ENCODE results near the gene LLGL2. TPM values are rescaled to one million over a fixed set of nuclear protein-coding genes. Genes with fewer than 3 reads are reported as not detected.

LLGL2 gene
- total and polyA plus RNA-seq, 2 donors: 5.3 to 36.6 TPM

DNA sequence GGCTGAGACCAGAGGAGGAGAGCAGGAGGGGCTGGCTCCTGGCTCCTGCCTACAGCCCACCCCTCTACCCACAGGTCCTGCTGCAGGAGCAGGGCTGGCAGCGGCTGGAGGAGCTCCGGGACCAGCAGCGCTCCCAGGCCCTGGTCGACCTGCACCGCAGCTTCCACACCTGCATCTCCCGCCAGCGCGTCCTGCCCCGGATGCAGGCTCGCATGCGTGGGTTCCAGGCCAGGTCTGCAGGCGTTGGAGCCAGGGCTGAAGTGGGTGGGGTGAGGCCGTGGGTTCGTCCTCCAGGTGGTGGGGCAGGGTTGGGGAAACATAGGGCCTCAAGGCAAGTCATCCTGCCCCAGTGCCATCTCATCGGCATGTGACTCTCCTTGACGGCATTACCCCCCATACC, 80.3 kb downstream of the LLGL2 start:
- Histone ChIP-seq H3K27ac (ENCODE audit: low read depth in 1 of 2, low read length in 1 of 2) (no peak overlapping the region), H3K9me3 (ENCODE audit: control insufficient read depth in 2 of 2, insufficient read depth in 1 of 2, low read length in 1 of 2) (no peaks in the 10 kb centered on the region), H3K4me3 (ENCODE audit: low read length in 2 of 2) (no peak overlapping the region), H3K36me3 (ENCODE audit: control insufficient read depth in 2 of 2, insufficient read depth in 2 of 2, low read length in 1 of 2) (peaks cover 0 to 8% of the 10 kb centered on the region in 2 donors), H3K27me3 (ENCODE audit: control insufficient read depth in 2 of 2, insufficient read depth in 1 of 2, low read length in 1 of 2) (no peaks in the 10 kb centered on the region), H3K4me1 (ENCODE audit: control insufficient read depth in 2 of 2, insufficient read depth in 2 of 2, low read length in 2 of 2) (no peaks in the 10 kb centered on the region)
- 90% methylated on average over 16 of the region's 16 CpGs for WGBS
- no peak for DNase-seq (ENCODE audit: low read depth in 6 of 9, low spot score in 9 of 9)

DNA sequence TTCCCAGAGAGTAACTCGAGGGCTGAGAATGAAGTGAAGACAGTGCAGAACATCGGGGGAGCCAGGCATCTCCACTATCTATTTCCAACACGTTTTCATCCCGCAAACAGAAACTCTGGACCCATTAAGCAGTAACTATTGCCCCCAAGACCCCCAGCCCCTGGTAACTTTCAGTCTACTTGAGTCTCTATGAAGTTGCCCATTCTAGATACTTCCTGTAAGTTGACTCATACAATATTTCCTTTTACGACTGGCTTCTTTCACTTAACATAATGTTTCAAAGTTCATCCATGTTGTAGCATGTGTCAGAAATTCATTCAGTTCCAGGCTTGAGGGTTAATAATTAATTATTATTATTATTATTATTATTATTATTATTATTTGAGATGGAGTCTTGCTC, 81.6 kb downstream of the LLGL2 start:
- 97% methylated on average over 5 of the region's 5 CpGs for WGBS
- no peaks in the 10 kb centered on the region for H3K9me3 ChIP-seq (ENCODE audit: control insufficient read depth in 2 of 2, insufficient read depth in 1 of 2, low read length in 1 of 2)
- peaks cover 3 to 14% of the 10 kb centered on the region in 2 donors for H3K36me3 ChIP-seq (ENCODE audit: control insufficient read depth in 2 of 2, insufficient read depth in 2 of 2, low read length in 1 of 2)
- no peak overlapping the region for H3K27ac ChIP-seq (ENCODE audit: low read depth in 1 of 2, low read length in 1 of 2)
- no peaks in the 10 kb centered on the region for H3K27me3 ChIP-seq (ENCODE audit: control insufficient read depth in 2 of 2, insufficient read depth in 1 of 2, low read length in 1 of 2)
- DNase-seq (ENCODE audit: low read depth in 6 of 9, low spot score in 9 of 9): no peak
- H3K4me3 ChIP-seq (ENCODE audit: low read length in 2 of 2): no peak overlapping the region
- H3K4me1 ChIP-seq (ENCODE audit: control insufficient read depth in 2 of 2, insufficient read depth in 2 of 2, low read length in 2 of 2): no peaks in the 10 kb centered on the region

DNA sequence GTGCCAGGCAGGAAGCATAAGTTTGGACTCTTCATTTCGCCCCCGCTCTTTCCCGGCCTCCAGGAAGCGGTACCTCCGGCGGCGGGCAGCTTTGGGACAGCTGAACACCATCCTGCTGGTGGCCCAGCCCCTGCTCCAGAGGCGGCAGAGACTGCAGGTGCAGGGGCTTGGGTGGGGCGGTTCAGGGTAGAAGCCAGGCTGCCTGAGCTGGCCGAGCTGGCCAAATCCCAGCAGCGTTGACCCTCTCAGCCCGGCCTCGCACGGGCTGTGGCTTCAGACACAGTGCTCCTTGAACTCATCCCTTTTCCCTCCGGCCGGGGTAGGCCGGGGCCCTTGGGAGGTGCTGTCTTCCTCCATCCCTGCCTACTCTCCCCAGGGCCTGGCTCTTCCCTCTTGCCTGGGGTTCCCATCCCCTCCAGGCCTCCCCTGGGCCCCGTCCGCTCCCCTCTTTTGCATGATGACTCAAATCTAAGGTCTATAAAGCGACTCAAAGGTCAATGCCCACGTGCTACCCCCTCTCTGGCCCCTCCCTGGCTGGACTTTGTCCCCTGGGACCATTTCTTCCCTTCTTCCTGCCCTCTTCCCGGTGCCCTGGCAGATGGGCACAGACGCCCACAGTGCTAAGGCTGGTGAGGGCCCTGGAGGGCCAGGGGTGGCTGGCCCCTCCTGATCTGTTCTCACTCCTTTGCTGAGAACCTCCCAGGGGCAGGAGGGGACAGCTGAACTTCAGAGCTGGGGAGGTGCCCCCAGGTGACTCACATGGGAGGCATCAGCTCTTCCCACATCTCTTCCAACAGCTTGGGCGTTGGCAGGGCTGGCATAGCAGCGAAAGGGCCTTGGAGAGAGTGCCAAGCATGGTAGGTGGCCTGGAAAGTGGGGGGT, 84.8 kb downstream of the LLGL2 start:
- H3K36me3 ChIP-seq (ENCODE audit: control insufficient read depth in 2 of 2, insufficient read depth in 2 of 2, low read length in 1 of 2): peaks cover 16 to 42% of the 10 kb centered on the region in 2 donors

GRCh38 chr17:75611851-75612429, 86.4 kb downstream of the LLGL2 start:
- Histone ChIP-seq H3K4me1 (ENCODE audit: control insufficient read depth in 2 of 2, insufficient read depth in 2 of 2, low read length in 2 of 2) (no peaks in the 10 kb centered on the region), H3K9me3 (ENCODE audit: control insufficient read depth in 2 of 2, insufficient read depth in 1 of 2, low read length in 1 of 2) (no peaks in the 10 kb centered on the region), H3K4me3 (ENCODE audit: low read length in 2 of 2) (no peak overlapping the region), H3K27me3 (ENCODE audit: control insufficient read depth in 2 of 2, insufficient read depth in 1 of 2, low read length in 1 of 2) (no peaks in the 10 kb centered on the region), H3K36me3 (ENCODE audit: control insufficient read depth in 2 of 2, insufficient read depth in 2 of 2, low read length in 1 of 2) (peaks cover 26 to 58% of the 10 kb centered on the region in 2 donors), H3K27ac (ENCODE audit: low read depth in 1 of 2, low read length in 1 of 2) (no peak overlapping the region)
- WGBS: 98% methylated on average over 20 of the region's 20 CpGs
- DNase-seq (ENCODE audit: low read depth in 6 of 9, low spot score in 9 of 9): no peak

More for the DNA sequence above, 84.8 kb downstream of the LLGL2 start:
- Histone ChIP-seq H3K4me3 (ENCODE audit: low read length in 2 of 2) (no peak overlapping the region), H3K27me3 (ENCODE audit: control insufficient read depth in 2 of 2, insufficient read depth in 1 of 2, low read length in 1 of 2) (no peaks in the 10 kb centered on the region), H3K9me3 (ENCODE audit: control insufficient read depth in 2 of 2, insufficient read depth in 1 of 2, low read length in 1 of 2) (no peaks in the 10 kb centered on the region), H3K27ac (ENCODE audit: low read depth in 1 of 2, low read length in 1 of 2) (no peak overlapping the region), H3K4me1 (ENCODE audit: control insufficient read depth in 2 of 2, insufficient read depth in 2 of 2, low read length in 2 of 2) (no peaks in the 10 kb centered on the region)
- no peak for DNase-seq (ENCODE audit: low read depth in 6 of 9, low spot score in 9 of 9)
- WGBS: 97% methylated on average over 25 of the region's 25 CpGs

DNA sequence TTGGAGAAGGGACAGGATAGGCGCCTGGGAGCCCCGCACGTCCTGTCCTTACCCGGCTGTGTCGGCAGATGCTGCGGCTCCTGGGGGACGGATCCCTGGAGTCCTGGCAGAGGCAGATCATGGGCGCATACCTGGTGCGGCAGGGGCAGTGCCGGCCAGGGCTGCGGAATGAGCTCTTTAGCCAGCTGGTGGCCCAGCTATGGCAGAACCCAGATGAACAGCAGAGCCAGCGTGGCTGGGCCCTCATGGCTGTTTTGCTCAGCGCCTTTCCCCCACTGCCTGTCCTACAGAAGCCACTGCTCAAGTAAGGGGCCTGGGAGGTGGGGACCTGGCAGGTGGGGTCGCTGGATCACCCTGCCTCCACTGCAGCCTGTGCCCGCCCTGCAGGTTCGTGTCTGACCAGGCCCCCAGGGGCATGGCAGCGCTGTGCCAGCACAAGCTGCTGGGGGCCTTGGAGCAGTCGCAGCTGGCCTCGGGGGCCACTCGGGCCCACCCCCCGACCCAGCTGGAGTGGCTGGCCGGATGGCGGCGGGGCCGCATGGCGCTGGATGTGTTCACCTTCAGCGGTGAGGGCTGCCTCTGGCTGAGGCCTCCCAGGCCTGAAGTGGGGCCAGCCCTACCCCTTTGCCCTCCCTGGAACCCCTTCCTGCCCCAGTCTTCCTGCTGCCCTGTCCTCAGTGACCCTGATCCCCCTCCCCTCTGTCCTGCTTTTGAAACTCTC, 87.6 kb downstream of the LLGL2 start:
- WGBS: 94% methylated on average over 27 of the region's 27 CpGs
- Histone ChIP-seq H3K27me3 (ENCODE audit: control insufficient read depth in 2 of 2, insufficient read depth in 1 of 2, low read length in 1 of 2) (no peaks in the 10 kb centered on the region), H3K36me3 (ENCODE audit: control insufficient read depth in 2 of 2, insufficient read depth in 2 of 2, low read length in 1 of 2) (peaks cover 36 to 70% of the 10 kb centered on the region in 2 donors), H3K27ac (ENCODE audit: low read depth in 1 of 2, low read length in 1 of 2) (no peak overlapping the region), H3K4me3 (ENCODE audit: low read length in 2 of 2) (no peak overlapping the region), H3K4me1 (ENCODE audit: control insufficient read depth in 2 of 2, insufficient read depth in 2 of 2, low read length in 2 of 2) (no peaks in the 10 kb centered on the region), H3K9me3 (ENCODE audit: control insufficient read depth in 2 of 2, insufficient read depth in 1 of 2, low read length in 1 of 2) (no peaks in the 10 kb centered on the region)
- DNase-seq (ENCODE audit: low read depth in 6 of 9, low spot score in 9 of 9): no peak

- Histone ChIP-seq H3K36me3 (ENCODE audit: control insufficient read depth in 2 of 2, insufficient read depth in 2 of 2, low read length in 1 of 2) (peaks cover 39 to 74% of the 10 kb centered on the region in 2 donors), H3K27me3 (ENCODE audit: control insufficient read depth in 2 of 2, insufficient read depth in 1 of 2, low read length in 1 of 2) (no peaks in the 10 kb centered on the region), H3K9me3 (ENCODE audit: control insufficient read depth in 2 of 2, insufficient read depth in 1 of 2, low read length in 1 of 2) (no peaks in the 10 kb centered on the region), H3K27ac (ENCODE audit: low read depth in 1 of 2, low read length in 1 of 2) (no peak overlapping the region), H3K4me1 (ENCODE audit: control insufficient read depth in 2 of 2, insufficient read depth in 2 of 2, low read length in 2 of 2) (no peaks in the 10 kb centered on the region), H3K4me3 (ENCODE audit: low read length in 2 of 2) (no peak overlapping the region)
- no peak for DNase-seq (ENCODE audit: low read depth in 6 of 9, low spot score in 9 of 9)
- WGBS: 97% methylated on average over 12 of the region's 12 CpGs
Observed at GRCh38 chr17:75614006-75614405, 88.5 kb downstream of the LLGL2 start.

- 96% methylated on average over 19 of the region's 19 CpGs for whole genome bisulfite sequencing
- no peak for DNase-seq (ENCODE audit: low read depth in 6 of 9, low spot score in 9 of 9)
- Histone ChIP-seq H3K36me3 (ENCODE audit: control insufficient read depth in 2 of 2, insufficient read depth in 2 of 2, low read length in 1 of 2) (peaks cover 44 to 82% of the 10 kb centered on the region in 2 donors), H3K27me3 (ENCODE audit: control insufficient read depth in 2 of 2, insufficient read depth in 1 of 2, low read length in 1 of 2) (no peaks in the 10 kb centered on the region), H3K27ac (ENCODE audit: low read depth in 1 of 2, low read length in 1 of 2) (no peak overlapping the region), H3K4me1 (ENCODE audit: control insufficient read depth in 2 of 2, insufficient read depth in 2 of 2, low read length in 2 of 2) (no peaks in the 10 kb centered on the region), H3K9me3 (ENCODE audit: control insufficient read depth in 2 of 2, insufficient read depth in 1 of 2, low read length in 1 of 2) (no peaks in the 10 kb centered on the region), H3K4me3 (ENCODE audit: low read length in 2 of 2) (no peak overlapping the region)
Observed at GRCh38 chr17:75614556-75615270, 89.2 kb downstream of the LLGL2 start.

DNA sequence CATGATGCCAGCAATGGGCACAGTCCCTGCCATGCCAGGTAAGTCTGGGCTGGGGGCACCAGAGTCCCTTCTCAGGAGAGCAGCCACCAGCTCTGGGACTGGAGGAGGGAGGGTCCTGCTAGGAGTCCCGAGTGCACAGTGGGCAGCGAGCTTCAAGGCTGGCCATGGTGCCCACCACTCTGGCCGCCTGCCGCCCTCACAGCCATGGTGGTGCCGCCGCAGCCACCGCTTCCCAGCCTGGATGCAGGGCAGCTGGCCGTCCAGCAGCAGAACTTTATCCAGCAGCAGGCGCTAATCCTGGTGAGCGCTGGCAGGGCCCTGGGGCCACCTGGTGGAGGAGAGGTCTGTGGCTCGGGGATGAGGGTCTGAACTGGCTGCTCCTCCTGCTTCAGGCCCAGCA, 89.8 kb downstream of the LLGL2 start:
- Histone ChIP-seq H3K36me3 (ENCODE audit: control insufficient read depth in 2 of 2, insufficient read depth in 2 of 2, low read length in 1 of 2) (peaks cover 44 to 82% of the 10 kb centered on the region in 2 donors), H3K9me3 (ENCODE audit: control insufficient read depth in 2 of 2, insufficient read depth in 1 of 2, low read length in 1 of 2) (no peaks in the 10 kb centered on the region), H3K4me3 (ENCODE audit: low read length in 2 of 2) (no peak overlapping the region), H3K27me3 (ENCODE audit: control insufficient read depth in 2 of 2, insufficient read depth in 1 of 2, low read length in 1 of 2) (no peaks in the 10 kb centered on the region), H3K27ac (ENCODE audit: low read depth in 1 of 2, low read length in 1 of 2) (no peak overlapping the region), H3K4me1 (ENCODE audit: control insufficient read depth in 2 of 2, insufficient read depth in 2 of 2, low read length in 2 of 2) (no peaks in the 10 kb centered on the region)
- WGBS: 96% methylated on average over 11 of the region's 11 CpGs
- no peak for DNase-seq (ENCODE audit: low read depth in 6 of 9, low spot score in 9 of 9)
